Measurements from ENCODE around the gene DGKH. TPM values are rescaled to one million over a fixed set of nuclear protein-coding genes. Genes with fewer than 3 reads are reported as not detected.

DGKH gene
- total RNA-seq, 1 donor from 2014 or later: 14.5 TPM

GRCh38 chr13:42100960-42101359 is 52.5 kb downstream of the DGKH start:
- no peak overlapping the region for H3K4me3 Mint-ChIP-seq (ENCODE audit: unreplicated experiment)
- H3K27ac Mint-ChIP-seq (ENCODE audit: unreplicated experiment): no peak overlapping the region
- peaks cover 8% of the 10 kb centered on the region for H3K9me3 Mint-ChIP-seq (ENCODE audit: unreplicated experiment)
- no peak for TF ChIP-seq CTCF (IDR thresholded peaks at IDR 0.05)
- no peaks in the 10 kb centered on the region for H3K36me3 Mint-ChIP-seq (ENCODE audit: unreplicated experiment)
- H3K27me3 Mint-ChIP-seq (ENCODE audit: unreplicated experiment): no peaks in the 10 kb centered on the region
- no peak for DNase-seq (ENCODE audit: extremely low spot score, unreplicated experiment)
- peaks cover 14% of the 10 kb centered on the region for H3K4me1 Mint-ChIP-seq (ENCODE audit: unreplicated experiment)

DNA sequence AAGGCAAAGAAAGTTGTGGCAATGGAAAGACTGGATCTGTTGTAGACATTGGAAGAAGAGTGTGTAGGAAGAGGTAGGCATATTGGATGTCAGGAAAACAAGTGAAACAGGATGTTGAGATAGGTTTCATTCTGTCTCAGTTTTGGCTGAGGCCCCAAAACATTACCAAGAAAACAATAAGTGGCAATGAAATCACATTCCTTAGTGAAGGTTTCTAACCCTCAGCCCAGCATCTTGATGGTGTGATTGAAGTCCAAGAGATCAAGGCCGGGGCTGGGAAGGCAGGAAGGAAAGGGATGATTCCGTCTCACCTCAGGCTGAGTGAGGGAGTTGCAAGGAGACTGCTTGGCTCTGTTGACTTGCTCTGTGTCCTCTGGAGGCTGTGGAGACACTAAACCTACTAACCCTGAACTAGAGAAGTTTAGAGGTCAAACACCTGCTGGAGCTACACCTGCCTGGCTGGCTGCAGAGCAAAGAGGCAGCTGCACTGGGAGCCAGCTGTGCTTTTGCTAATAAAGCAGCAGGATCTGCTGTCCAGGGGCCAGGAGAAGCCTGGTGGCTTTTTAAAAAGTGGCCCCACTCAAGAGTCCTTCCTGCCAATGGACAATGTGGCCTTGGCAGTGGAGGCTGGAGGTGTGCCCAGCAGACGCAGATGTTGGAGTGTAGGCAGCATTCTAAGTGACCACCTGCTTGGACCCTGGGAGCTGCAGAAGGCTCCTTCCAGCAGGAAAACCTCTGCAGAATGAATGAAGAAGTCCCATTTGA is 53.6 kb downstream of the DGKH start:
- Mint-ChIP-seq H3K4me1 (ENCODE audit: unreplicated experiment) (peaks cover 13% of the 10 kb centered on the region), H3K4me3 (ENCODE audit: unreplicated experiment) (no peak overlapping the region), H3K27me3 (ENCODE audit: unreplicated experiment) (no peaks in the 10 kb centered on the region), H3K27ac (ENCODE audit: unreplicated experiment) (no peak overlapping the region), H3K36me3 (ENCODE audit: unreplicated experiment) (no peaks in the 10 kb centered on the region), H3K9me3 (ENCODE audit: unreplicated experiment) (peaks cover 8% of the 10 kb centered on the region)
- TF ChIP-seq CTCF (IDR thresholded peaks at IDR 0.05): no peak
- no peak for DNase-seq (ENCODE audit: extremely low spot score, unreplicated experiment)

- H3K4me1 Mint-ChIP-seq (ENCODE audit: unreplicated experiment): peaks cover 11% of the 10 kb centered on the region
- H3K27me3 Mint-ChIP-seq (ENCODE audit: unreplicated experiment): no peaks in the 10 kb centered on the region
- H3K36me3 Mint-ChIP-seq (ENCODE audit: unreplicated experiment): no peaks in the 10 kb centered on the region
- H3K9me3 Mint-ChIP-seq (ENCODE audit: unreplicated experiment): peaks cover 4% of the 10 kb centered on the region
- DNase-seq (ENCODE audit: extremely low spot score, unreplicated experiment): no peak
- TF ChIP-seq CTCF (IDR thresholded peaks at IDR 0.05): no peak
- H3K4me3 Mint-ChIP-seq (ENCODE audit: unreplicated experiment): no peak overlapping the region
- H3K27ac Mint-ChIP-seq (ENCODE audit: unreplicated experiment): no peak overlapping the region
Observed at GRCh38 chr13:42102961-42103865, 54.8 kb downstream of the DGKH start.

DNA sequence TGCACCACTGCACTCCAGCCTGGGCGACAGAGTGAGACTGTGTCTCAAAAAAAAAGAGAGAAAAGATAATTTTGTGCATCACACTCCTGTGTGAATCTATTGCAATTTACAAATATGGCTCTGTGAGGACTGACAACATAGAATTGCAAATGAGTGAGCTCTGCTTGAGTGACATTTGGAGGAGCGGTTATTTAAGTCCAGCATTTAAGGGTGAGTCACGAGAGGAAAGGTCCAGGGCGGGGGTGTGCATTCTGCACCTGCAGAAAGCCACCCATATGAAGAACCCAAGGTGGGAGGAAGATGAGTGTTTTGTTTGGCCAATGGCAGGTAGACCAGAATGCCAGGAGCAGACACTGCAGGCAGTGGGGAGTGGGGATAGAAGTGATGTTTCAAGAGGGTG is 58.5 kb downstream of the DGKH start:
- no peaks in the 10 kb centered on the region for H3K36me3 Mint-ChIP-seq (ENCODE audit: unreplicated experiment)
- H3K27me3 Mint-ChIP-seq (ENCODE audit: unreplicated experiment): no peaks in the 10 kb centered on the region
- H3K4me1 Mint-ChIP-seq (ENCODE audit: unreplicated experiment): peaks cover 16% of the 10 kb centered on the region
- no peak for DNase-seq (ENCODE audit: extremely low spot score, unreplicated experiment)
- H3K27ac Mint-ChIP-seq (ENCODE audit: unreplicated experiment): no peak overlapping the region
- no peak for TF ChIP-seq CTCF (IDR thresholded peaks at IDR 0.05)
- no peak overlapping the region for H3K4me3 Mint-ChIP-seq (ENCODE audit: unreplicated experiment)
- H3K9me3 Mint-ChIP-seq (ENCODE audit: unreplicated experiment): peaks cover 4% of the 10 kb centered on the region

DNA sequence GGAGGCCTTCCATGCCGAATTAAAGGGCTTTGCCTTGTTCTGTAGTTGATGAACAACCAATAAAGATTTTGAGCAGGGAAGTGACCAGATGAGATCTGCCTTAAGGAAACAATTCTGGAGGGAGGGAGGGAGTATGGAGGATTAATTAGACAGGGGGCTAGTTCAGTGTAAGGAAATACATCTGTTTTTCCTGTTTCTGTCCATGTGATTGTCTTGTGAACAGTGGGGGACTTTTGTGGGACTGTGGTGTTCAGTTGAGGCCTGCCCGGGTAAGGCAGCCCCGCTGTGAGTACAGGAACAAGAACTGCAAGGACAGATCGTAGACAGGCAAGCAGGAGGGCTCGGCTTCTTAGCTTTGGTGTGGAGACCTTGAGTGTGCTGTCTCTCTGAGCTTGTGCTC is 59.0 kb downstream of the DGKH start:
- no peak overlapping the region for H3K4me3 Mint-ChIP-seq (ENCODE audit: unreplicated experiment)
- no peak for DNase-seq (ENCODE audit: extremely low spot score, unreplicated experiment)
- no peak overlapping the region for H3K27ac Mint-ChIP-seq (ENCODE audit: unreplicated experiment)
- peaks cover 16% of the 10 kb centered on the region for H3K4me1 Mint-ChIP-seq (ENCODE audit: unreplicated experiment)
- no peaks in the 10 kb centered on the region for H3K36me3 Mint-ChIP-seq (ENCODE audit: unreplicated experiment)
- no peaks in the 10 kb centered on the region for H3K27me3 Mint-ChIP-seq (ENCODE audit: unreplicated experiment)
- peaks cover 4% of the 10 kb centered on the region for H3K9me3 Mint-ChIP-seq (ENCODE audit: unreplicated experiment)
- no peak for TF ChIP-seq CTCF (IDR thresholded peaks at IDR 0.05)
